HepG2 (cell line): ENCODE data around the gene MTCH1.

Source experiments
- BRD4 ChIP-seq: sonication (generic); formaldehyde crosslinking; IDR thresholded peaks from 2 replicates; pipeline ENCODE4 v1.4.0; 2020; ENCODE audit warnings: missing genetic modification reagents
- CTCF ChIP-seq: sonication (generic); formaldehyde crosslinking; IDR thresholded peaks from 2 replicates; pipeline ENCODE4 v1.5.0; 2020; ENCODE audit warnings: mild to moderate bottlenecking, missing genetic modification reagents, moderate library complexity
- EZH2 ChIP-seq: conservative IDR thresholded peaks from 2 replicates; pipeline ENCODE4 v1.6.1; 2012; ENCODE audit warnings: mild to moderate bottlenecking, low read depth, low read length, moderate library complexity
- IRF1 ChIP-seq: sonication (generic); formaldehyde crosslinking; IDR thresholded peaks from 2 replicates; pipeline ENCODE4 v1.4.0; 2020; ENCODE audit warnings: low read depth, mild to moderate bottlenecking, missing genetic modification reagents
- NFIC ChIP-seq: IDR thresholded peaks from 2 replicates; pipeline ENCODE4 v1.6.1; 2012; ENCODE audit warnings: mild to moderate bottlenecking, low read length, inconsistent platforms
- NONO ChIP-seq, 2 experiments: fragments of 450-650 bp in 1 of 2; sonication (generic) in 1 of 2; formaldehyde crosslinking in 1 of 2; IDR thresholded peaks in 1 of 2; conservative IDR thresholded peaks in 1 of 2; 2 replicates each; pipeline versions ENCODE4 v1.6.1 to v1.8.0; 2017 to 2022; ENCODE audit warnings: mild to moderate bottlenecking in 1 of 2, missing genetic modification reagents in 1 of 2, moderate library complexity in 1 of 2
- NR0B2 ChIP-seq: sonication (generic); formaldehyde crosslinking; IDR thresholded peaks from 2 replicates; pipeline ENCODE4 v1.4.0; 2020; ENCODE audit warnings: mild to moderate bottlenecking, missing genetic modification reagents
- RXRA ChIP-seq: sonication (generic); formaldehyde crosslinking; IDR thresholded peaks from 2 replicates; pipeline ENCODE4 v1.5.1; 2020; ENCODE audit warnings: missing genetic modification reagents
- TEAD2 ChIP-seq: sonication (generic); formaldehyde crosslinking; IDR thresholded peaks from 2 replicates; pipeline ENCODE4 v1.9.0; 2021; ENCODE audit warnings: missing genetic modification reagents
- ZBTB42 ChIP-seq: sonication (generic); formaldehyde crosslinking; IDR thresholded peaks from 2 replicates; pipeline ENCODE4 v1.5.0; 2020; ENCODE audit warnings: mild to moderate bottlenecking, missing genetic modification reagents
- ZC3H13 ChIP-seq: sonication (generic); formaldehyde crosslinking; IDR thresholded peaks from 2 replicates; pipeline ENCODE4 v1.8.1; 2023; ENCODE audit warnings: mild to moderate bottlenecking, missing genetic modification reagents, moderate library complexity
- ZNF138 ChIP-seq: sonication (generic); formaldehyde crosslinking; IDR thresholded peaks from 2 replicates; pipeline ENCODE4 v1.5.0; 2020; ENCODE audit warnings: mild to moderate bottlenecking, low read depth, missing genetic modification reagents
- ZNF484 ChIP-seq: sonication (generic); formaldehyde crosslinking; IDR thresholded peaks from 2 replicates; pipeline ENCODE4 v1.5.1; 2020; ENCODE audit warnings: mild to moderate bottlenecking, low read depth, missing genetic modification reagents, borderline replicate concordance

- TF ChIP-seq NFIC (no peak), IRF1 (CRISPR knock-in tag) (no peak), ZNF484 (CRISPR knock-in tag) (no peak), ZNF138 (CRISPR knock-in tag) (no peak), ZC3H13 (CRISPR knock-in tag) (no peak), CTCF (CRISPR knock-in tag) (no peak), NONO (IDR thresholded peaks at IDR 0.05) (no peak), NONO (CRISPR knock-in tag; conservative IDR thresholded peaks at IDR 0.05) (no peak), ZBTB42 (no peak), NR0B2 (CRISPR knock-in tag) (no peak), BRD4 (no peak), TEAD2 (no peak), EZH2 (no peak), RXRA (CRISPR knock-in tag) (no peak)
Measured at GRCh38 chr6:37005827-37006567, 20.0 kb upstream of the MTCH1 start.
